D721Med (cell line): ENCODE measurements around the gene CDH4.

ENCODE experiments used
- DNase-seq: peaks from one replicate; pipeline ENCODE4 v3.0.0; 2011; ENCODE audit warnings: low spot score; ENCODE audit not compliant: insufficient read length
- FAIRE-seq: peaks from 2 replicates; lab custom pipeline; 2011; peaks lifted over from hg19 to GRCh38; lab: Jason Lieb, UNC
- TF ChIP-seq, protein P1 (sequence below): IDR thresholded peaks from 2 replicates; pipeline ENCODE4 v1.5.1; 2012; ENCODE audit warnings: mild to moderate bottlenecking, control low read depth; ENCODE audit not compliant: insufficient read depth; ENCODE audit errors: missing control alignments

CDH4 gene

GRCh38 chr20:61628901-61629601, 377.0 kb downstream of the CDH4 start:
- TF ChIP-seq, protein P1, sequence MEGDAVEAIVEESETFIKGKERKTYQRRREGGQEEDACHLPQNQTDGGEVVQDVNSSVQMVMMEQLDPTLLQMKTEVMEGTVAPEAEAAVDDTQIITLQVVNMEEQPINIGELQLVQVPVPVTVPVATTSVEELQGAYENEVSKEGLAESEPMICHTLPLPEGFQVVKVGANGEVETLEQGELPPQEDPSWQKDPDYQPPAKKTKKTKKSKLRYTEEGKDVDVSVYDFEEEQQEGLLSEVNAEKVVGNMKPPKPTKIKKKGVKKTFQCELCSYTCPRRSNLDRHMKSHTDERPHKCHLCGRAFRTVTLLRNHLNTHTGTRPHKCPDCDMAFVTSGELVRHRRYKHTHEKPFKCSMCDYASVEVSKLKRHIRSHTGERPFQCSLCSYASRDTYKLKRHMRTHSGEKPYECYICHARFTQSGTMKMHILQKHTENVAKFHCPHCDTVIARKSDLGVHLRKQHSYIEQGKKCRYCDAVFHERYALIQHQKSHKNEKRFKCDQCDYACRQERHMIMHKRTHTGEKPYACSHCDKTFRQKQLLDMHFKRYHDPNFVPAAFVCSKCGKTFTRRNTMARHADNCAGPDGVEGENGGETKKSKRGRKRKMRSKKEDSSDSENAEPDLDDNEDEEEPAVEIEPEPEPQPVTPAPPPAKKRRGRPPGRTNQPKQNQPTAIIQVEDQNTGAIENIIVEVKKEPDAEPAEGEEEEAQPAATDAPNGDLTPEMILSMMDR, result no peak
- FAIRE-seq, result no peak
- DNase-seq, result no peak

- TF ChIP-seq, protein P1, result no peak
- FAIRE-seq (no peak), DNase-seq (no peak)
Measured at GRCh38 chr20:61629602-61630390, 377.7 kb downstream of the CDH4 start.

DNA sequence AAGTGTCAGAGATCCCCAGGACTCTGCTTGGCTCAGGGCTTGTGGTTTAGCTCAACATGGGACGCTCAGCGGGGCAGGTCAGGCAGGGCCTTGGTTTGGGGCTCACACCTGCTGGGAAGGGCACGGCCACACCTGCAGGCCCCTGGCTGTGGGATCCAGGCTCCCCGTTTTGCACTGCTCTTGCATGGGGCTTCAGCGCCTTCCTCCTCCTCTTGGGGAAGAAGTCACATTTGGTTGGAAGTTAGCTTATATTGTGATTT, 378.3 kb downstream of the CDH4 start:
- FAIRE-seq (no peak), DNase-seq (no peak)
- TF ChIP-seq, protein P1, result no peak

DNA sequence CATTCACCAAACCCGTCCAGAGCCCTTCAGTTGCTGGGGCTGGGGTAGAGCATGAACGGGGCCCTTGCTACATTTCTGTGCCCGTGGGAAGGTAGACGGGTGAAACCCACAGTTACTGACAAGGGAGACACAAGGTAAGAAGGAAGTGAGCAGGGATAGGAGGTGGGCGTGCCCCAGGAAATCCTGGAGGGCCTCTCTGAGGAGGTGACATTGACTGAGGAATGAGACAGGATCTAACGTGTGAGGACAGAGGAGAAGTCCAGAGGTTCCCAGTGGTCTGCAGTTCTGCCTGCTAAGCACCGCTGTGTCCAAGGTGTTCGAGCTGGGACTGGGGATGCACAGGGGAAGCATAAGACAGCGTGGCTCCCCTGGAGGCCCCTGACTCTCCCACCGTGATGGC, 378.8 kb downstream of the CDH4 start:
- no peak for FAIRE-seq
- TF ChIP-seq, protein P1, result no peak

DNA sequence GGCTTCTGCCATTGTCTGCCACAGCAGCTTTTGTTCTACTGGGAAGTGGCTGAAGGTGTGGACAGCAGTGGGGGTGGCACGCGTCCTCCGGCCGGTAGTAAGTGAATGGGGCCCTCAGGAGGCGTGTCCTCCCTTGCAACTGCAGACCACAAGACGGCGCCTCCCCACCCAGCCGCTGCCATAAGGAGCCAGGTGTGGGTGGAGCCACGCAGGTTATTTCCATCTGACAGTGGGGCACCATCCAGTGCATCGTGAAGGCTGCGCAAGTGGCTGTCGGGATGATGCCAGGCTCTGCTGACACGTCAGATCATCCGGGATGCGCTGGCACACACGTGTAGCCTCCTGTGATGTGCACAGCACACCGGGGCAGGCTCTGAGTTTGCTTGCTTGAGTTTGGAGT, 379.7 kb downstream of the CDH4 start:
- DNase-seq, result no peak
- TF ChIP-seq, protein P1, result no peak
- FAIRE-seq, result no peak

More for the DNA sequence above, 378.8 kb downstream of the CDH4 start:
- DNase-seq, result no peak

GRCh38 chr20:61633004-61633403, 380.9 kb downstream of the CDH4 start:
- DNase-seq (no peak), FAIRE-seq (no peak)
- TF ChIP-seq, protein P1, result no peak
